Midbrain (tissue), 1 donor: ENCODE data around the gene PRRC2A.
A peak's percentile ranks its signal among the peaks of the same experiment; 100 is the strongest.
"Not testable (repeated sequence)": the region's sequence is repeated elsewhere in the genome, so short reads cannot be mapped to it uniquely, and the experiment has no call there.

Experiments
- DNase-seq: peaks from one replicate; lab custom pipeline; 2025; lab: John Stamatoyannopoulos, UW

The PRRC2A gene

DNA sequence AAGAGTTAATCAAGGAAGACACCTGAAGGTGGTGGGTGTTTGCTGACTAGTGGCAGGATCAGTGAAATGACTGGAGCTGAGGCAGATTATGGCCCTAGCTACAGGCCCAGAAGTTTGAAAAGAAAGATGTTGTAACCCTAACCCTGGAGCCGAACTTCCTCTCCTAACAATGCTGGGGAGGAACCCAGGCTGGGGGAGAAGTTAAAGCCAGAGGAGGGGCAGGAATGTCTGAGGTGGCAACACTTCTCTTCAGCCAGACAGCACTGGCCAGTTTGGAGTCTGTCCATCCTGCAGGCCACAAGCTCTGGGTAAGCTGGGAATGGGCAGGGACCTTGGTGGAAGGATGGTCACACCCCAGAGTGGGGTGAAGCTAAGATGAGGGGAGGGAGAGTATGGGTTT, 34.5 kb upstream of the PRRC2A start, which contains the start of gene LST1:
TSS of gene LST1 (plus strand) at position 270 of the 400 bp plus-strand sequence. CDS start 1,023 bp downstream, outside the sequence.
- peak; percentile 31 for DNase-seq

DNA sequence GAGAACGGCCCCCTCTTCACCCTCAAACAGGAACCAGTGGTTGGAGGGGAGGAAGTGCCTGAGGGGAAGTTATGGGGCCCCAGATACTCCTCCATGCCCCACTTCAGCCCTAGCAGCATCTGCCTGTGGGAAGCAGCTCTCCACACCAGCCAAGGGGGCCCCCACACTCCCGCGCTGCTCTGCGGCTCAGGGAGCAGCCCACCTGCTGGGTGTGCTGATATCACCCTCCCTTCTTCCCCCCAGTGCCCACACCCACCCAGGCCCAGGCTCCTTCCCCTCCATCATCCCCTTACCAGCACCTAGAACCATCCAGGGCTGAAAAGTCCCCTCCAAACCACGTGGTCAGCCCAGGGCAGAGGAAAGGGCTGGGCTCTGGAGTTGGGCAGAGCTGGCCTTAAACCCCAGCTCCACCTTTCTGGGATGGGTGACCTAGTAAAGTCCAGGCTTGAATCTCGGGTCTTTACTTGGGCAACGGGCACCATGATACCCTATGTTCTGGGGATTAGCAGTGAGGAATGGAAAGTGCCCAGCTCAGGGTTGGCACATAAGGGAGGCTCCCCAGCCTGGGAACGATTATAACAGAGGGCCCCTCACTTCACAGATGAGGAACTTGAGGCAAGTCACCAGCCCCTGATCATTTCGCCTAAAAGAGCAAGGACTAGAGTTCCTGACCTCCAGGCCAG, 33.8 kb upstream of the PRRC2A start:
- DNase-seq: peak; percentile 16

DNA sequence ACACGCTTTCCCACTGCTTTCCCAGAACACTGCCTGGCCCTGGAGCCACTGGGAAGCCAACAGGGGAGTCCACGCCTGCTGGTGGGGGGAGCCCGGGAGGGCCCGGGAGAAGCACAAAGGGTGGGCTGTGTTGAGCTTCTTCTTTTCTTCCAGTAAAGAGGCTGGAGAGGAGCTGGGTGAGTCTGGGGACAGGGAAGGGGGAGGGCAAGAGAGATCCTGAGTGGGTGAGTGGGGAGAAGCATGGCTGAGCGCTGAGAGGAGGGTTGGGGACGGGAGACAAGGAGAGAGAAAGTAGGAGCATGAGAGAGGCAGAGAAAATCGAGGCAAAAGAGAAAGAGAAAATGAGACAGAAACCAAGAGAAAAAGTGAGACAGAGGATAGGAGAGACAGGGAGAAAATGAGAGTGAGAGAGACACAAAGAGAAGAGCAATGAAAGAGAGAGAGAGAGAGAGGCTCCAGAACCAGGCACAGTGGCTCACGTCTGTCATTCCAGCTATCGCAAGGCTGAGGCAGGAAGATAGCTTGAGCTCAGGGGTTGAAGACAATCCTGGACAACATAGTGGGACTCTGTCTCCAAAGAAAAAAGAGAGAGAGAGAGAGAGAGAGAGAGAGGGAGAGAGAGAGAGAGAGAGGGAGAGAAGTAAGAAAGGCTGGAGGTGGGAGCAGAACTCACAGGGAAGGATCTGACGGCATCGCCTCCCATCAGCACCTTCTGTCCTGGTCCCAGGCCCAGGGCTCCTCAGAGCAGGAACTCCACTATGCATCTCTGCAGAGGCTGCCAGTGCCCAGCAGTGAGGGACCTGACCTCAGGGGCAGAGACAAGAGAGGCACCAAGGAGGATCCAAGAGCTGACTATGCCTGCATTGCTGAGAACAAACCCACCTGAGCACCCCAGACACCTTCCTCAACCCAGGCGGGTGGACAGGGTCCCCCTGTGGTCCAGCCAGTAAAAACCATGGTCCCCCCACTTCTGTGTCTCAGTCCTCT, 32.4 kb upstream of the PRRC2A start:
- no peak for DNase-seq

DNA sequence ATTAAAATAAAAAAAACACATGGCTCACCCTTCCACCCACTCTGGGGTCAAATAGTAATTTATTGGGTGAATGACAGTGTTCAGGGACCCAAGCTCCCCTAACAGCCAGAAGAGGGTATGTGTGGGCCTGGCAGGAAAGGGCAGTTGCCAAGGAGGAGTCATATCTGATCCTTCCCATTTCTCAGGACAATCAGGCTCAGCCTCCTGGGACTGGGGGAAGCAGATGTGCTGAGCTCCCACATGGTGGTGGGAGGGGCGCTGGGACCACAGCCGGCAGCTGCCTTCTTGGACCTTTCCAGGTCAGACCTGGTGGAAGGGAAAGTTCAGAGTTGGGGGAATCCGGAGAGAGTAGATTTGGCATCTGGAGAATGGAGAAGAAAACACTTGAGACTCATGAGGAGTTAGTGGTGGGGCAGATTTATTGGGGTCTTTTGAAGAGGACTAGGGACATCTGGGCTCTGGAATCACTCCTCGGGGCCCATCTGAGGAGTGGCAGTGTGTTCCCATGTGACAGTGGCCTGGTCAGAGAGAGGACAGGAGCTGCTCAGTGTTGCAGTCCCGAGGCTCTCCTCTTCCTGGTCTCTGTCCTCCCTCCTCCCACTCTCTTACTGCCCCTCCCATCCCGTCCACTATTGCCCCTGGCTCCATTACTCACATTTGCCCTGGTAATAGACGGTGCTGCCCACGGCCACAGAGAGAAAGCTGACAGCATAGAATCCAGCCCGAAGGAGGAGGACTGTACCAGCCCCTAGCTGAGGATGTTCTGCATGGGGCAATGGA, 31.5 kb upstream of the PRRC2A start:
- DNase-seq: no peak

DNA sequence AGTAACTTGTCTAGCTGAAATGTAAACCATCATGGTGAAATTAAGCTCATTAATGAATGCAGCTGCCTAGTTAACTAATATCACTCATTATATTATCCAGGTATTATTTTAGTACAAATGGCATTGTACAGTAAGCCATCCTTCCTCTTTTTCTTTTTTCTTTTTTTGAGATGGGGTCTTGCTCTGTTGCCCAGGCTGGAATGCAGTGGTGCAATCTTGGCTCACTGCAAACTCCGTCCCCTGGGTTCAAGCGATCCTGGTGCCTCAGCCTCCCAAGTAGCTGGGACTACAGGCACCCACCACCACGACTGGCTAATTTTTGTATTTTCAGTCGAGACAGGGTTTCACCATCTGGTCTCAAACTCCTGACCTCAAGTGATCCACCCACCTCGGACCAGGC, 29.8 kb upstream of the PRRC2A start:
- DNase-seq: not testable (repeated sequence)

DNA sequence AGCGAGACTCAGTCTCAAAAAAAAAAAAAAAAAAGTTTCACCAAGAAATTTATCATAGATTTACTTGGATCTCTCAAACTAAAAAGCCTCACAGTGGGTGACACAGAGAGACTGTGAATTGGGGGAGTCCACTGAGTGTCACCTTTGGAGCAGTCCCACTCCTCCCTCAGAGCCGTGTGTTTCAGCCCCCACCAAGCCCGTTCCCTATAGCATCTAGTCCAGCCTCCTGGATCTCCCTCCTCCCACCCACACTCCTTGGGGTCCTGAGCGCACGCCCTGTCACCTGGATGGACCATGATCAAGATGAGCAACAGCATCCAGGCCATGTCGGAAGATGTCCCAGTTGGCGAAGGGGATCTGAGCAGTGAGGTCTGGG, 28.1 kb upstream of the PRRC2A start:
- no peak for DNase-seq

DNA sequence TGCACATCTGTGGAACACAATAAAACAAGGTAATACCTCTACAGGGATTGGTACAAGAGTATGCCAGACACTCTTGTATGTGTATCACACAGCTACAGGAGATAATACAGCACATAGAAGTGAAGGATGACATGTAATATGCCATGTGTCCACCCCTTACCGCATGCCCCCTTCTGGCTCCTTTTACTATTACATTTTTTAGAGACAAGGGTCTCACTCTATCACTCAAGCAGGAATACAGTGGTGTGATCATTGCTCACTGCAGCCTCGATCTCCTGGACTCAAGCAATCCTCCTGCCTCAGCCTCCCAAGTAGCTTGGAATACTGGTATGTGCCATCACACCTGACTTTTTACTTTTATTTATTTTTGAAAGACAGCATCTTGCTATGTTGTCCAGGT, 23.5 kb upstream of the PRRC2A start:
- no peak for DNase-seq

DNA sequence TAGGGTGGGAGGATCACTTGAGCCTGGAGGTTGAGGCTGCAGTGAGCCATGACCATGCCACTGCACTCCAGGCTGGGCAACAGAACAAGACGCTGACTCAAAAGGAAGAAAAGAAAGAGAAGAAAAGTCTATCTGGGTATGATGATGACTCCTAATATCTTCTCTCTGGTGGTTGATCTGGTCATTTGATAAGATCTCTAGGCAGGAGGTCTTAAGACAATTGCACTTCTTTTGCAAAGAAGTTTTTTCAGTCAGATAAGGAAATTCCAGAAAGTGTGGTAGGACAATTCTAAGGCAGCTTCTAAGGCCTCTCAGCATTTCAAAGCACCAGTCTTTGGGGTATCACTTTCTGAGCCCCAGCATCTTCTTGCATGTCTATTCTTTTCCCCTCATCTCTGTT, 13.2 kb upstream of the PRRC2A start:
- DNase-seq: no peak

DNA sequence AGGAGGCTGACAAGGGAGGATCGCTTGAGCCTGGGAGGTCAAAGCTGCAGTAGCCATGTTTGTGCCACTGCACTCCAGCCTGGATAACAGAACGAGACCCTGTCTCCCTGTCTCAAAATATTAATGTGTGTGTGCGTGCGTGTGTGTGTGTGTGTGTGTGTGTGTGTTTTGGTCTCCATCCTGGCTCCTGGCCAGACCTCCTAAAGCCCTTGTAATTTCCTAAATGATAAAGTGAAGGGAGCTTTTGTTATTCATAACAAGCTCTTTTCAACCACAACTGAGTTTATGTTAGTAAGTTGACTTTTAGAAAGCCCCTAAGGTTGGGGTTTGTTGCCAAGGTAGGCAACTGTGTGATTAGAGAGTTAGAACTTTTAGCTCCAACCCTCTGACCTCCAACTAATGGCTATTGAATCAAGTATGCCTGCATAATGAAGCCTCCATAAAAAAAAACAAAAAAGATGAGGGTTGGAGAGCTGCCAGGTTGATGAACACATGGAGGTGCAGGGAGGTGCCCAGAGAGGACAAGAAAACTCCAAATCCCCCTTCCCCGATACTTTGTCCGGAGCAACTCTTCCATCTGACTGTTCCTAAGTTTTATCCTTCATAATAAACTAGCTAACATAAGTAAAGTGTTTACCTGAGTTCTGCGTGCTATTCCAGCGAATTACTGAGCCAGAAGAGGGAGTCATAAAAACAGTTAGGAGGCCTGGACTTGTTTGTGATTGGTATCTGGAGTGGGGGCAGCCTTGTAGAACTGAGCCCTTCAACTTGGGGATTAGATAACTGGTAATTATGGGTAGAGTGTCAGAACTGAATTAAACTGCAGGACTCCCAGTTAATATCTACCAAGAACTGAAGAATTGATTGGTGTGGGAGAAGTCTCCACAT, 10.8 kb upstream of the PRRC2A start:
- DNase-seq: no peak

DNA sequence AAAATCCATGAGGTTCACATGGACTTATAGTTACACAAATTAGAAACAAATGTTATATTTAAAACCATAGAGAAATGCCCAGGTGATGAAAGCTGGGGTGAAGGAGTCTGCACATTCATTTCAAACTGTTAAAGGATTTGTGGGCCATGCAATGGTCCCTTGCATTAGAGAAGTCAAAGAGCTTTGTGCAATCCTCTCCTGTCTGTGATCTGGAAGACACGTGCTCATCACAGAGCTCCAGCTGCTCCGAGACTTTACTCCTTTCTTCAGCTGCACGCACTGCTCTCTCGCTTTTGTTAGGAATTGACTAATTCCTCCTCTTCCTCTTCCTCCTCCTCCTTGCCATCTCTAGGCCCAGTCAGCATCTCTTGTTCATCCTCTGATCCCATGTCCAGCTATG, 9.5 kb upstream of the PRRC2A start:
- no peak for DNase-seq

DNA sequence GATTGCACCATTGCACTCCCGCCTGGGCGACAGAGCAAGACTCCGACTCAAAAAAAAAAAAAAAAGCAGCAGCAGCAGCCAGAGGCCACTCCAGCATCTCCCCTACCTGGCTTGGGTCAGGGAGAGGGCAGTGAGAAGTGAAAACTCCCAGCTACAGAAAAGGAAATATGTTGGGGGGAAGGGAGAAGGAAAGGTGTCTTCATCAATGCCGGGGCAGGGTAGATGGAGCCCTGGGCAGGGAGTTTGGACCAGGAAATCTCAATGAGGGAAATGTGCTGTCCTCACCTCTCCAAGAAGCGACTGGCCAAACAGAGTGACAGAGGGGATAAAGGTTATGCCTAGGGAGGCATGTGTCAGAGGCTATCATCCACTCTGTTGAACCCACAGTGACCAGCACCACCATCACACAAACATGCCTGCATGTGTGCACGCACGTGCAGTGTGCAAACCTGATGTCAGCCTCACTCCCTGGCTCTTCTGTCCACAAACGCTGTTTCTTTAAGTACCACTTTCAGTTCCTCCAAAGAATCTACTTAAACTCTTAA, 6.4 kb upstream of the PRRC2A start:
- peak; percentile 13 for DNase-seq

DNA sequence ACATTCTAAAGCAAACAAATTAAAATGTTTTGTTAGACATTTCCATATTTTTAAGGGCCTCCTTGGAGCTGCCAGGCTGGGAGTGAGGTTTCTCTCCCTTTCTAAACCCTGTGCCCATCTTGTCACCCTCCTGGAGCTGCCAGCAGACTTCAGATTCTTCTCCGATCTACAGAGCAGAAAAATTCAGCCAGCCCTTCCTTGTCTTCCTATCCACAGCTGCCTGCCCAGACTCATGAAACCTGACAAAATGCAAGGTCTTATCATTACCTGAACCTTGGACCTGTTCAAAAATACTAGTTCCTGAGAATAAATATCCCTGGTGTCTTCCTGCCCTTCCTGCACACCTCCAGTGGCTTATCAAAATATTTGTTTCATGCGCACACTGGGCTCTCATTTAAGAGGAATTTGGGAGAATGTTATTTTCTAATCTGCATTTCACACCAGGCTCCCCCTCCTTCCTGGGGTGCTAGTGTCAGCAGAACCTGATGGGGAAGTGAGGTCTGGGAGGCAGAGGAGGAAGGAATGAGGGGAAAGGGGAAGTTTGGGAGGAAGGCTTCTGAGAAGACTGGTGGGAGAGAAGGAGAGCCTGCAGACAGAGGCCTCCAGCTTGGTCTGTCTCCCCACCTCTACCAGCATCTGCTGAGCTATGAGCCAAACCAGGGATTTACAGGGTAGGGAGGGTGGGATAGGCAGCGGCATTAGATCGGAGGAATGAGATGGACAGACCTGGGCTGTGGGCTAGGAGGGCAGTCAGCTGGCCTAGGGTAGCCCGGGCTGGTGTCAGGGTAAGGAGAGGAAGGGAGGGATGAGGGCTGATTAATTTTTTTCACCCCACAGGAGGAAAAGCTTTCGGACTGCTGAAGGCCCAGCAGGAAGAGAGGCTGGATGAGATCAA, 5.6 kb upstream of the PRRC2A start, which contains the start of gene AIF1:
TSS of gene AIF1 (plus strand) at position 551 of the 895 bp plus-strand sequence. CDS start at position 647, 96 bp downstream.
- peak; percentile 16 for DNase-seq

DNA sequence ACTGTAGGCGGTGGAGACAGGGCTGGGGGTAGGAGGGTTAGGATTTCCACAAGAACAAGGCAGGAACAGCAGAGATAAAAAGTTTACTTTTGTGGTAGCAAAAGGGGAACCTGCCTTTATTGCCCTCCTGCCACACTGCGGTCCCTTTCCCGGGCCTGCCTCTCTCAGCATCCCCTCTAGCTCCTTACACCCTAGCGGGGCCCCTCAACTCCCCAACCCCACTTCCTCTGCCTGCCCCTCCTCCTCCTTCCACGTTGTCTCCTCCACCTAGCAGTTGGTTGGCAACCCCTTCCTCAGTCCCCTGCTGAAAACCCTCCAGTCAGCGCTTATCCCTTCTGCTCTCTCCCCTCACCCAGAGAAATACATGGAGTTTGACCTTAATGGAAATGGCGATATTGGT, 4.8 kb upstream of the PRRC2A start:
- no peak for DNase-seq

DNA sequence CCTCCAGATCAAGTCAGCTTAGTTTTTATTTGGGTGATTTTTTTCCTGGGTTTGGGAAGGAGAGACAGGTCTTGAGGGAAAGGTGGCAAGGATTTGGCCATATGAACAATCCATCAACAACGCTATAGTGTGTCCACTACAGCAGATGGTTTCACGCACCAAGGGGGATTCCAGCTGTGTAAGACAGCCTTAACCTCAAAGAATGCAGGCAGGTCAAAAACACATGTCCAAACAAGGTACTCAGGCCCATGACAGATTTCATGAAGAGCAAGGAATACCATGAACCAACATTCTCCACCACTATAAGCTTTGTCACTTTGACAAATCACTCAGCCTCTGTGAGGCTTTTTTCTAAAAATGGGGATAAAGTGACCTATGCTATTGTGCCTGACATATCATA, 3.5 kb upstream of the PRRC2A start:
- DNase-seq: no peak

DNA sequence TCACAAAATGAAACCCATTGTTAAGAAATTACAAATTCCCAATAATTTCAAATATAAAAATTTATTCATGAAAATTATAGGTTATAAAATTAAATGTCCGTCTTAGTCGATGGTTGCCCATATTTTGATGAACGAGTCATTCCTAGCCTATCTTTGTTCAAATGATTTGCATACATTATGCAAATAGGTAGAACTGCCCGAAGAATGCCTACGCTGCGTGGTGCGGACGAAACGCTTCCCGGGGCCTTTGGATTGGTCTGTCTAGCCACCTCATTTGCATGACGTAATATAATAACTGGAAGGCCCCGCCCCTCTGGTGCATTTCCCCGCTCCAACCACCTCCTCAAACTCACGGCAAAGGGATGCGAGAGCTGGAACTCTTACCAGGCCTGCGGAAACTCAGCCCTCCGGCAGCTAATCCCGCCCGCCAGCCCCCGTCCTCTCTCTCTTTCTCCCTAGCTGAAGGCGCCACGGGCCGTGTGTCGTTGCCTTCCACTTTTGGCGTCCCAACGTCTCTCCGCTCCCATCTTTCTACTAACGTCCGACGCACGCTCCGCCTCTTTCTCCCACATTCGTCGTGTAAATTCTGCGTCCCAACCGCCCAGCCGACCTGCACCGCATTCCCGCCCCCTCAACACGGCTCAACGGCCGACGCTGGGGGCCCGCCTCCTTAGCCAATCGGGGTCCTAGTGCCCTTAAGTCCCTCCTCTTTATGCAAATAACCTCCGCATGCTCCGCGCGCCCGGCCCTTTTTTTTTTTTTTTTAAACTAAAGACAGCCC, 520 bp upstream of the PRRC2A start:
- DNase-seq: peak; percentile 98

DNA sequence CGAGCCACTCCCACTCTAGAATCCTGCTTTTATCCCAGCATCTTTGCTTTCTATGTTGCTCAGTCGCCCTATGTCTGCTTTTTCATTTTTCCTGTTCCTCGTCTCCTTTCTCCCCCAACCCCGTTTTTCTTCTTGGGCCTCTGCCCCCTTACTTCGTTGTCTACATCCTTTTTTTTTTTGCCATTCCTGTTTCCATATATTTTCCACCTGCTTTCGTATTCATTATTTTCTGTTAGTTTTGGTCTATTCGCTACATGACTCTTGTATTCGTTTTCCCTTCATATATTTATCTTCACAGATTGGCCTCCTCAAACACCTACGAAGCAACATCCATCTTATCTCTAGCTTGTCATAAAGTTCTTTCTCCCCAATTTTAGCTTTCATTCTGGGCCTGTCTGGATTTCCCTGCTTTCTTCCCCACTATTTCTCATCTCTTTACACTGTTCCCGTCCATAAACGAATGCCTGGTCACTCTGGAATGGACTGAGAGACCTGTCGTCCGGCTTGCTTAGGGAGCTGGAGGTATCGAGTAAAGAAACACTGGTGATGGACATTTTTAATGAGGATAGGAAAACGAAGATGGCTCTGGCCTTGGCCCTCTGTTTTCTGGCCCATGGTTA, 915 bp downstream of the PRRC2A start:
- DNase-seq: no peak

DNA sequence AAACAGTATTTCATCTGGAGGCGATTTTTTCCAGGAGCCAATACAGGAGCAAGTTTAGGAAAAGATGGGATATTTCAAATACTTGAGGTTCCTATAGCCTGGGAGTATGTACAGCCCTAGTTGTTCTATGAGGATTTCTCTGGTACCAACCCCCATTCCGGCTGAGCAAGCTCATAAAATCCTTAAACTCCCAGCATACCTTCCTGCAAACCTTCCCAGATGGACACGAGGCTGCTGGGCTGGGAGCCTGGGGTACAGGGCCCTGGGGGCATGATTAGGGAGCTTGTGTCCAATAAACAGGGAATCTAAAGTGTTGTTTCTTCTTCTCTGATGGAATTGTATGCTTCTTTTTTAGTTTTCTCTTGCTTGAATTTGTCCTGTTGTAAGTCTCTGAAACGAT, 1.5 kb downstream of the PRRC2A start:
- DNase-seq: no peak

DNA sequence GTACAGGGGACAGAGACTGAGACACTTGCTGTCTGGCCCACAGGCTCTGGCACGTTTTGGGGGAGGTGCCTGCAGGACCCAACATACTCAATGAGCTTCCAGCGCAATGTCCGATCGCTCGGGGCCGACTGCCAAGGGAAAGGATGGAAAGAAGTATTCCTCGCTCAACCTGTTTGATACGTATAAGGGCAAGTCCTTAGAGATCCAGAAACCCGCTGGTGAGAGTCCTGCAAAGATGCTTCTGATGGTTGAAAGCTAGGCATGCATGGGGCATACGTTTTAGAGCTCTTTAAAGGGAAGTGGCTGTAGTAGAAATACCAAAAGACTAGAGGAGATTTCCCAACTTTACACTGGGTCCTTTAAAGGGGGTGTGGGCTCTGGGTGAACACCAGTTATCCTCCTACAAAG, 2.2 kb downstream of the PRRC2A start:
- no peak for DNase-seq

DNA sequence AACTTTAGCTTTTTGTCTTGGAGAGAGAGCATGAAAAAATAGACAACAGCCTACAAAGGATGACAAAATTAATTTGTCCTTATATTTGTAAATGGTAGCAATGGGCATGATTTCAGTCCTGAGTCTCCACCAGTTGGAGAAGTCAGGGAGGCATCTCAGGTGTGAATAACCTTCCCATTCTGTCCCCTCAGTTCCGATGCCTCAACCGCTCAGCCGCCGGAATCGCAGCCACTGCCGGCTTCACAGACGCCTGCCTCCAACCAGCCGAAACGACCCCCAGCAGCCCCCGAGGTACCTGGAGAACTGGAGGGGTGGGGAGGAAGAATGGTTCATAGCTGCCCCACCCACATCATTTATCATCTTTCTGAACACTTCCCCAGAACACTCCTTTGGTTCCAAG, 3.6 kb downstream of the PRRC2A start:
- no peak for DNase-seq
